Right lobe of liver (tissue), 4 donors: Measurements from ENCODE around the gene VPS37C.

ENCODE experiments used
- POLR2A ChIP-seq: fragments of 450-650 bp; IDR thresholded peaks from one replicate; pipeline ENCODE4 v1.6.1; 2017; ENCODE audit warnings: antibody characterized with exemption, mild to moderate bottlenecking
- TF ChIP-seq, protein P1 (sequence below), 4 donors: fragments of 200-600 bp in 3 of 4; fragments of 450-650 bp in 1 of 4; IDR thresholded peaks; one replicate each; pipeline versions ENCODE4 v1.5.1 to v1.8.0; 2016 to 2022; ENCODE audit warnings: antibody characterized with exemption in 4 of 4, mild to moderate bottlenecking in 2 of 4
- donor health status: DM: no; HTN: no; CAD: no.
- donor health status: DM: no; HTN: no; CAD: no.
- donor health status: DM: no; HTN: yes; CAD: no.

DNA sequence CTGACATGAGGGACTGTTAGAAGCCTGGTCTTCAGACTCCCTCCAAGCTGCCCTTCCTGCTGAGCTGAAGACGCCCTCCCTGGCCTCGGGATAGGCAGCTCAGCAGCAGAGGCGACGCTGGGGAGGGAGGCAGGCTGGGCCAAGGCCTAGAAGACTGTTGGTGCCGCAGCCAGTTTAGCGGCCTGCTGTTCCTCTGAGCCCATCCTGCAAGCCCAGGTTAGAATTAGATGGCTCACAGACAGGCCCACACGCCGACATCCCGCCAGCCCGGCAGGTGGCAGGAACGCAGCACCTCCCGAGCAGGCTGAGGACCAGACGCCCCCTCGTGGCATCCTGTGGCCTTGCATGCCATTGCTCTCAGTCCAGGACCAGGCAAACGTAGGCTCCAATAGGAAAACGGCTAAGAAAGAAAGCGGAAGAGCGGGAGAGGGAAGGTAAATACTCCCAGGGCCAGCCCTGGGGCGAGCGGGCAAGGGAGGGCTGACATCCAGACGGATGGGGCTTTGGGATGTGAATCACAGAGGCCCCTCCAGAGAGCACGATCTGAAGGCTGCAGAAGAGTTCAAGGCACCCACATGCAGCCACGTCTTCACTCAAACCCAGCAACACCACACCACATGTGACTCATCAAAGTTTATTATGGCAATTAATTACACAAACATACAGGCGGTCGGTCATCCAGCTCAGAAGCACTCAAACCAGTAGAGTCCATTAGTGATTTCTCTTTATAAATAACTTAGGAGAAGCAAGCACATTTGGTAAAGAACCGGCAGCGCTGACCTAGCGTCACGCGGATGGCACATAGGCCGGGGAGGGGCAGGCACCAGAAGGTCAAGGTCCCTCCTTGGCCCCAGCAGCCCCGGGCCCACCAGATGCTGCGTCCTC lies 31.3 kb downstream of the VPS37C start:
- TF ChIP-seq, protein P1, sequence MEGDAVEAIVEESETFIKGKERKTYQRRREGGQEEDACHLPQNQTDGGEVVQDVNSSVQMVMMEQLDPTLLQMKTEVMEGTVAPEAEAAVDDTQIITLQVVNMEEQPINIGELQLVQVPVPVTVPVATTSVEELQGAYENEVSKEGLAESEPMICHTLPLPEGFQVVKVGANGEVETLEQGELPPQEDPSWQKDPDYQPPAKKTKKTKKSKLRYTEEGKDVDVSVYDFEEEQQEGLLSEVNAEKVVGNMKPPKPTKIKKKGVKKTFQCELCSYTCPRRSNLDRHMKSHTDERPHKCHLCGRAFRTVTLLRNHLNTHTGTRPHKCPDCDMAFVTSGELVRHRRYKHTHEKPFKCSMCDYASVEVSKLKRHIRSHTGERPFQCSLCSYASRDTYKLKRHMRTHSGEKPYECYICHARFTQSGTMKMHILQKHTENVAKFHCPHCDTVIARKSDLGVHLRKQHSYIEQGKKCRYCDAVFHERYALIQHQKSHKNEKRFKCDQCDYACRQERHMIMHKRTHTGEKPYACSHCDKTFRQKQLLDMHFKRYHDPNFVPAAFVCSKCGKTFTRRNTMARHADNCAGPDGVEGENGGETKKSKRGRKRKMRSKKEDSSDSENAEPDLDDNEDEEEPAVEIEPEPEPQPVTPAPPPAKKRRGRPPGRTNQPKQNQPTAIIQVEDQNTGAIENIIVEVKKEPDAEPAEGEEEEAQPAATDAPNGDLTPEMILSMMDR (IDR thresholded peaks at IDR 0.05): peak; percentile 98 to 100 (median 100)
- no peak for TF ChIP-seq POLR2A
